Fibroblast of lung (primary cell): Measurements from ENCODE around the gene PIK3CD.

ENCODE experiments used
- CTCF ChIP-seq, 2 donors: IDR thresholded peaks in 1 of 2; conservative IDR thresholded peaks in 1 of 2; 1 replicate in 1 of 2; 2 replicates in 1 of 2; pipeline ENCODE4 v1.5.1; 2011 to 2012; ENCODE audit warnings: low read length in 2 of 2, control low read depth in 1 of 2, inconsistent platforms in 1 of 2, low read depth in 1 of 2, mild to moderate bottlenecking in 1 of 2
- EZH2 ChIP-seq: IDR thresholded peaks from 2 replicates; pipeline ENCODE4 v1.5.1; 2012; ENCODE audit warnings: low read length, control low read depth, mild to moderate bottlenecking; ENCODE audit errors: missing control alignments

- TF ChIP-seq CTCF (conservative IDR thresholded peaks at IDR 0.05 in 1 of 2, IDR thresholded peaks at IDR 0.05 in 1 of 2; ENCODE audit: low read depth in 1 of 2, low read length in 2 of 2), result no peak
- TF ChIP-seq EZH2, result no peak
Observed at GRCh38 chr1:9703681-9704080, 52.1 kb downstream of the PIK3CD start.
